H1 (cell line): ENCODE data around the gene ITLN1. TPM values are rescaled to one million over a fixed set of nuclear protein-coding genes. Genes with fewer than 3 reads are reported as not detected.

Experiments
- CTCF ChIA-PET: fragments of 300-600 bp; sonication (Branson Sonifier 250); formaldehyde crosslinking; loops from one replicate; lab custom pipeline; 2021; ENCODE audit not compliant: partially characterized antibody; lab: Charles Lee
- POLR2A ChIA-PET: fragments of 300-600 bp; sonication (Branson Sonifier 250); formaldehyde crosslinking; loops from one replicate; lab custom pipeline; 2021; ENCODE audit warnings: inconsistent platforms; ENCODE audit not compliant: partially characterized antibody; lab: Charles Lee
- DNase-seq, 2 experiments: peaks; one replicate each; pipeline versions ENCODE4 v3.0.0 to v3.0.0-alpha.2; 2010 to 2022; ENCODE audit warnings: low spot score in 2 of 2, low read depth in 1 of 2, mixed read lengths in 1 of 2
- FAIRE-seq: peaks from 2 replicates; lab custom pipeline; 2011; peaks lifted over from hg19 to GRCh38; lab: Jason Lieb, UNC
- H2AFZ ChIP-seq: 2 replicates; pipeline ENCODE4 v1.8.1; 2012; ENCODE audit warnings: low read length, inconsistent platforms
- H2AK5ac ChIP-seq: 2 replicates; pipeline ENCODE4 v1.6.1; 2013; ENCODE audit warnings: low read depth, low read length
- H2BK120ac ChIP-seq: replicated peaks from 2 replicates; pipeline ENCODE3; 2013; ENCODE audit warnings: low read depth, low read length, inconsistent platforms
- H2BK12ac ChIP-seq: 2 replicates; pipeline ENCODE4 v1.6.1; 2013; ENCODE audit warnings: low read depth, low read length
- H2BK15ac ChIP-seq: 2 replicates; pipeline ENCODE4 v1.6.1; 2013; ENCODE audit warnings: low read length
- H2BK20ac ChIP-seq: 2 replicates; pipeline ENCODE4 v1.6.1; 2013; ENCODE audit warnings: low read length
- H2BK5ac ChIP-seq: 2 replicates; pipeline ENCODE4 v1.6.1; 2013; ENCODE audit warnings: low read depth, low read length
- H3K14ac ChIP-seq: 2 replicates; pipeline ENCODE4 v1.6.1; 2013; ENCODE audit warnings: inconsistent platforms; ENCODE audit not compliant: insufficient read length
- H3K18ac ChIP-seq: 2 replicates; pipeline ENCODE4 v1.6.1; 2013; ENCODE audit warnings: low read length; ENCODE audit errors: extremely low read depth
- H3K23ac ChIP-seq: 2 replicates; pipeline ENCODE4 v1.6.1; 2013; ENCODE audit warnings: inconsistent platforms; ENCODE audit not compliant: insufficient read length
- H3K23me2 ChIP-seq: 2 replicates; pipeline ENCODE4 v1.6.1; 2013; ENCODE audit warnings: low read depth, low read length
- H3K27ac ChIP-seq: 2 replicates; pipeline ENCODE4 v1.6.1; 2011; ENCODE audit warnings: low read depth, low read length, inconsistent platforms
- H3K27me3 ChIP-seq, 4 experiments: replicated peaks in 1 of 4; 1 replicate in 1 of 4; 2 replicates in 3 of 4; pipeline versions ENCODE4 v1.6.1 to v1.8.1; 2011 to 2013; ENCODE audit warnings: low read length in 3 of 4, mild to moderate bottlenecking in 3 of 4, inconsistent platforms in 2 of 4, mixed read lengths in 2 of 4, moderate library complexity in 1 of 4; ENCODE audit not compliant: control insufficient read depth in 3 of 4, insufficient read depth in 3 of 4; ENCODE audit errors: extremely low read depth in 1 of 4
- H3K36me3 ChIP-seq, 4 experiments: 2 replicates each; pipeline versions ENCODE4 v1.6.1 to v1.8.1; 2011 to 2013; ENCODE audit warnings: mild to moderate bottlenecking in 4 of 4, low read length in 3 of 4, moderate library complexity in 2 of 4, control low read depth in 1 of 4, inconsistent platforms in 1 of 4; ENCODE audit not compliant: insufficient read depth in 4 of 4, control insufficient read depth in 2 of 4
- H3K4ac ChIP-seq: replicated peaks from 2 replicates; pipeline ENCODE3; 2013; ENCODE audit warnings: low read length, low read depth, mixed read lengths, inconsistent platforms; ENCODE audit not compliant: insufficient read length
- H3K4me1 ChIP-seq, 4 experiments: replicated peaks in 1 of 4; 1 replicate in 1 of 4; 2 replicates in 3 of 4; pipeline versions ENCODE4 v1.6.1 to v1.8.1; 2011 to 2013; ENCODE audit warnings: low read length in 3 of 4, inconsistent platforms in 2 of 4, mixed read lengths in 1 of 4; ENCODE audit not compliant: insufficient read depth in 4 of 4, control insufficient read depth in 3 of 4
- H3K4me2 ChIP-seq, 2 experiments: 2 replicates each; pipeline versions ENCODE4 v1.6.1 to v1.8.1; 2011 to 2013; ENCODE audit warnings: low read depth in 2 of 2, low read length in 2 of 2, control low read depth in 1 of 2, inconsistent platforms in 1 of 2, mild to moderate bottlenecking in 1 of 2; ENCODE audit not compliant: insufficient read depth in 1 of 2
- H3K4me3 ChIP-seq, 4 experiments: fragments of 200-600, 300-600 bp in 1 of 4; sonication (generic), shearing (Covaris generic), sonication (Bioruptor Twin) in 1 of 4; 2 replicates each; pipeline versions ENCODE4 v1.5.1 to v1.8.1; 2011 to 2016; ENCODE audit warnings: low read length in 4 of 4, low read depth in 3 of 4, control low read depth in 2 of 4, inconsistent platforms in 2 of 4, mild to moderate bottlenecking in 2 of 4, mixed read lengths in 1 of 4, moderate library complexity in 1 of 4; ENCODE audit not compliant: insufficient read depth in 2 of 4; ENCODE audit errors: extremely low read depth in 1 of 4
- H3K56ac ChIP-seq: replicated peaks from 2 replicates; pipeline ENCODE3; 2013; ENCODE audit warnings: low read depth, mild to moderate bottlenecking, mixed read lengths, low read length, inconsistent platforms; ENCODE audit not compliant: insufficient read length
- H3K79me1 ChIP-seq: 2 replicates; pipeline ENCODE4 v1.6.1; 2013; ENCODE audit warnings: low read depth, low read length, control low read depth
- H3K79me2 ChIP-seq, 2 experiments: 2 replicates each; pipeline versions ENCODE4 v1.6.1 to v1.8.1; 2012 to 2013; ENCODE audit warnings: low read length in 2 of 2, mild to moderate bottlenecking in 2 of 2, inconsistent platforms in 1 of 2; ENCODE audit not compliant: insufficient read depth in 2 of 2, control insufficient read depth in 1 of 2
- H3K9ac ChIP-seq, 4 experiments: replicated peaks in 1 of 4; 1 replicate in 1 of 4; 2 replicates in 3 of 4; pipeline versions ENCODE4 v1.6.1 to v1.8.1; 2011 to 2013; ENCODE audit warnings: low read depth in 3 of 4, low read length in 3 of 4, control low read depth in 2 of 4, mild to moderate bottlenecking in 2 of 4, moderate library complexity in 2 of 4, inconsistent platforms in 1 of 4; ENCODE audit errors: extremely low read depth in 1 of 4
- H3K9me3 ChIP-seq, 2 experiments: 2 replicates each; pipeline versions ENCODE4 v1.6.1 to v1.8.1; 2012 to 2013; ENCODE audit warnings: mild to moderate bottlenecking in 2 of 2, moderate library complexity in 2 of 2, control low read depth in 1 of 2, inconsistent platforms in 1 of 2, low read depth in 1 of 2, low read length in 1 of 2, mixed read lengths in 1 of 2; ENCODE audit not compliant: insufficient read depth in 2 of 2
- H4K20me1 ChIP-seq, 2 experiments: replicated peaks in 1 of 2; 2 replicates each; pipeline versions ENCODE3 to v1.8.1; 2011 to 2013; ENCODE audit warnings: inconsistent platforms in 2 of 2, low read length in 2 of 2, mild to moderate bottlenecking in 1 of 2; ENCODE audit not compliant: insufficient read depth in 2 of 2, control insufficient read depth in 1 of 2
- H4K5ac ChIP-seq: 2 replicates; pipeline ENCODE4 v1.6.1; 2013; ENCODE audit warnings: low read length, low read depth, mixed read lengths, inconsistent platforms; ENCODE audit not compliant: insufficient read length
- H4K8ac ChIP-seq: 2 replicates; pipeline ENCODE4 v1.8.0; 2013; ENCODE audit warnings: mild to moderate bottlenecking, moderate library complexity, low read length, inconsistent platforms; ENCODE audit not compliant: insufficient read depth; ENCODE audit errors: extremely low read depth
- H4K91ac ChIP-seq: replicated peaks from 2 replicates; pipeline ENCODE3; 2013; ENCODE audit warnings: low read length, mixed read lengths, inconsistent platforms; ENCODE audit not compliant: insufficient read length
- BRCA1 ChIP-seq: IDR thresholded peaks from 2 replicates; pipeline ENCODE4 v1.6.1; 2012; ENCODE audit warnings: low read depth, low read length, improper control_type of control experiment
- CBX5 ChIP-seq: fragments of 300-800, 300-1000 bp; sonication (generic); IDR thresholded peaks from 2 replicates; pipeline ENCODE4 v1.7.1; 2016; ENCODE audit warnings: antibody characterized with exemption, low read length, low read depth
- CTBP2 ChIP-seq: IDR thresholded peaks from 2 replicates; pipeline ENCODE4 v1.7.0; 2011; ENCODE audit warnings: borderline replicate concordance, mild to moderate bottlenecking, moderate library complexity, mixed read lengths, low read length; ENCODE audit not compliant: insufficient read depth, insufficient read length
- GABPA ChIP-seq: IDR thresholded peaks from 2 replicates; pipeline ENCODE4 v1.6.1; 2011; ENCODE audit warnings: mild to moderate bottlenecking, low read length, moderate library complexity, borderline replicate concordance; ENCODE audit not compliant: insufficient read depth
- GTF2F1 ChIP-seq: IDR thresholded peaks from 2 replicates; pipeline ENCODE4 v1.6.1; 2012; ENCODE audit warnings: low read depth, low read length, improper control_type of control experiment, borderline replicate concordance
- RBBP5 ChIP-seq: IDR thresholded peaks from 2 replicates; pipeline ENCODE4 v1.7.1; 2012; ENCODE audit warnings: low read depth, mild to moderate bottlenecking, inconsistent platforms, low read length, moderate library complexity, borderline replicate concordance
- SAP30 ChIP-seq: fragments of 300-600 bp; sonication (generic); IDR thresholded peaks from 2 replicates; pipeline ENCODE4 v1.7.1; 2012; ENCODE audit warnings: low read length, moderate library complexity, mild to moderate bottlenecking, inconsistent platforms; ENCODE audit not compliant: insufficient read depth, insufficient replicate concordance
- SIN3A ChIP-seq, 2 experiments: IDR thresholded peaks in 1 of 2; conservative IDR thresholded peaks in 1 of 2; 2 replicates each; pipeline ENCODE4 v1.6.1; 2011 to 2012; ENCODE audit warnings: low read length in 2 of 2, improper control_type of control experiment in 1 of 2, low read depth in 1 of 2, mild to moderate bottlenecking in 1 of 2
- TEAD4 ChIP-seq: IDR thresholded peaks from 2 replicates; pipeline ENCODE4 v1.6.1; 2012; ENCODE audit warnings: low read depth, low read length, inconsistent platforms, mixed read lengths
- WGBS, 2 experiments: shearing (Covaris generic) in 1 of 2; methylation state at CpG; one replicate each; pipeline versions ENCODE4 v1.1.6 to v1.1.7; 2013 to 2015; ENCODE audit warnings: low lambda C conversion rate in 2 of 2, mixed read lengths in 2 of 2, inconsistent platforms in 1 of 2, low coverage in 1 of 2, missing lambda C conversion rate in 1 of 2; ENCODE audit not compliant: insufficient replicate concordance in 2 of 2, insufficient coverage in 1 of 2, insufficient read length in 1 of 2; ENCODE audit errors: extremely low coverage in 1 of 2, missing lambda C conversion rate in 1 of 2; 5-methylcytosine and 5-hydroxymethylcytosine counted together
- polyA plus RNA-seq, 7 experiments: library from polyadenylated mRNA; depleted of rRNA in 3 of 7; stranded (reverse) in 5 of 7; unstranded in 2 of 7; fragments of >200 nt in 5 of 7; fragments of 200-250 nt in 2 of 7; gene quantifications; 1 replicate in 5 of 7; 2 replicates in 1 of 7; 4 replicates in 1 of 7; pipeline versions ENCODE4 v1.2.1 to v1.2.3, GENCODE V29; 2011 to 2013; ENCODE audit warnings: missing spikeins in 2 of 7, mixed read lengths in 2 of 7
- total RNA-seq: library from RNA; stranded (reverse); fragmentation: NEBNext Ultra II Directional; extraction: Animal tissue kit (Norgen Biotek cat#: 25700); gene quantifications from 2 replicates; pipeline ENCODE4 v1.2.1, GENCODE V29; 2021
- TF ChIP-seq, protein P1 (sequence below): IDR thresholded peaks from 2 replicates; pipeline ENCODE4 v1.6.1; 2012; ENCODE audit warnings: inconsistent platforms
- TF ChIP-seq, protein P2 (sequence below): IDR thresholded peaks from 2 replicates; pipeline ENCODE4 v1.6.1; 2012; ENCODE audit warnings: low read length, inconsistent platforms

Gene ITLN1
- total and polyA plus RNA-seq, 2 of the 8 experiments (the other 6 are each of a cell fraction or from before 2014, with no cell fraction given): not detected

- no peaks in the 10 kb centered on the region for H3K27me3 ChIP-seq
- POLR2A ChIA-PET: no interaction called here
- H4K8ac ChIP-seq: no peak overlapping the region
- no peak for TF ChIP-seq TEAD4
- no peak for TF ChIP-seq GABPA
- TF ChIP-seq SAP30: no peak
- no peak for TF ChIP-seq CBX5
- no peak for TF ChIP-seq GTF2F1
- no peak for TF ChIP-seq CTBP2
- TF ChIP-seq, protein P1, sequence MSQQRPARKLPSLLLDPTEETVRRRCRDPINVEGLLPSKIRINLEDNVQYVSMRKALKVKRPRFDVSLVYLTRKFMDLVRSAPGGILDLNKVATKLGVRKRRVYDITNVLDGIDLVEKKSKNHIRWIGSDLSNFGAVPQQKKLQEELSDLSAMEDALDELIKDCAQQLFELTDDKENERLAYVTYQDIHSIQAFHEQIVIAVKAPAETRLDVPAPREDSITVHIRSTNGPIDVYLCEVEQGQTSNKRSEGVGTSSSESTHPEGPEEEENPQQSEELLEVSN: no peak
- TF ChIP-seq, protein P2, sequence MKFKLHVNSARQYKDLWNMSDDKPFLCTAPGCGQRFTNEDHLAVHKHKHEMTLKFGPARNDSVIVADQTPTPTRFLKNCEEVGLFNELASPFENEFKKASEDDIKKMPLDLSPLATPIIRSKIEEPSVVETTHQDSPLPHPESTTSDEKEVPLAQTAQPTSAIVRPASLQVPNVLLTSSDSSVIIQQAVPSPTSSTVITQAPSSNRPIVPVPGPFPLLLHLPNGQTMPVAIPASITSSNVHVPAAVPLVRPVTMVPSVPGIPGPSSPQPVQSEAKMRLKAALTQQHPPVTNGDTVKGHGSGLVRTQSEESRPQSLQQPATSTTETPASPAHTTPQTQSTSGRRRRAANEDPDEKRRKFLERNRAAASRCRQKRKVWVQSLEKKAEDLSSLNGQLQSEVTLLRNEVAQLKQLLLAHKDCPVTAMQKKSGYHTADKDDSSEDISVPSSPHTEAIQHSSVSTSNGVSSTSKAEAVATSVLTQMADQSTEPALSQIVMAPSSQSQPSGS: no peak
- no peak for TF ChIP-seq BRCA1
- no peak for TF ChIP-seq SIN3A (conservative IDR thresholded peaks at IDR 0.05 in 1 of 2, IDR thresholded peaks at IDR 0.05 in 1 of 2; ENCODE audit: low read depth in 1 of 2, low read length in 2 of 2)
- no peak for TF ChIP-seq RBBP5
Measured at GRCh38 chr1:160887071-160887470, 2.1 kb upstream of the ITLN1 start.

More at GRCh38 chr1:160887071-160887470, 2.1 kb upstream of the ITLN1 start:
- WGBS, 2 experiments: 89% methylated on average over 2 of the region's 2 CpGs; no CpG with 5 or more reads in 1 of the 2 experiments
- H3K9me3 ChIP-seq: no peaks in the 10 kb centered on the region
- H2BK12ac ChIP-seq: no peak overlapping the region
- no peak overlapping the region for H3K23ac ChIP-seq
- H2BK15ac ChIP-seq: no peak overlapping the region
- no peak overlapping the region for H2BK5ac ChIP-seq
- H3K4ac ChIP-seq: no peak overlapping the region
- no peaks in the 10 kb centered on the region for H3K79me1 ChIP-seq
- H2AK5ac ChIP-seq: no peak overlapping the region
- no peak for FAIRE-seq
- no peak overlapping the region for H3K14ac ChIP-seq
- no peak overlapping the region for H3K9ac ChIP-seq
- H2BK20ac ChIP-seq: no peak overlapping the region
- H3K27ac ChIP-seq: no peak overlapping the region
- no peaks in the 10 kb centered on the region; the same call in 1 of the 2 replicates for H3K23me2 ChIP-seq
- H3K56ac ChIP-seq: no peak overlapping the region
- H3K36me3 ChIP-seq: no peaks in the 10 kb centered on the region
- H3K4me2 ChIP-seq: no peak overlapping the region
- CTCF ChIA-PET: interaction anchor here (0.9 to 5.9 kb wide), 5 partner anchors 10 to 139 kb away, joined by 3 to 35 read pairs (median 6); no protein-coding TSS in a partner anchor
- H4K20me1 ChIP-seq: no peaks in the 10 kb centered on the region
- H4K91ac ChIP-seq: no peak overlapping the region
- H2AFZ ChIP-seq: no peak overlapping the region
- no peak overlapping the region for H2BK120ac ChIP-seq
- no peak for DNase-seq
- H3K4me3 ChIP-seq: no peak overlapping the region
- no peak overlapping the region for H3K18ac ChIP-seq
- no peaks in the 10 kb centered on the region for H3K79me2 ChIP-seq
- H4K5ac ChIP-seq: no peak overlapping the region
- no peaks in the 10 kb centered on the region for H3K4me1 ChIP-seq
